ENCODE measurements around the gene CGB2.
A peak's percentile ranks its signal among the peaks of the same experiment; 100 is the strongest.
"Not testable (repeated sequence)": the region's sequence is repeated elsewhere in the genome, so short reads cannot be mapped to it uniquely, and the experiment has no call there.

The CGB2 gene

DNA sequence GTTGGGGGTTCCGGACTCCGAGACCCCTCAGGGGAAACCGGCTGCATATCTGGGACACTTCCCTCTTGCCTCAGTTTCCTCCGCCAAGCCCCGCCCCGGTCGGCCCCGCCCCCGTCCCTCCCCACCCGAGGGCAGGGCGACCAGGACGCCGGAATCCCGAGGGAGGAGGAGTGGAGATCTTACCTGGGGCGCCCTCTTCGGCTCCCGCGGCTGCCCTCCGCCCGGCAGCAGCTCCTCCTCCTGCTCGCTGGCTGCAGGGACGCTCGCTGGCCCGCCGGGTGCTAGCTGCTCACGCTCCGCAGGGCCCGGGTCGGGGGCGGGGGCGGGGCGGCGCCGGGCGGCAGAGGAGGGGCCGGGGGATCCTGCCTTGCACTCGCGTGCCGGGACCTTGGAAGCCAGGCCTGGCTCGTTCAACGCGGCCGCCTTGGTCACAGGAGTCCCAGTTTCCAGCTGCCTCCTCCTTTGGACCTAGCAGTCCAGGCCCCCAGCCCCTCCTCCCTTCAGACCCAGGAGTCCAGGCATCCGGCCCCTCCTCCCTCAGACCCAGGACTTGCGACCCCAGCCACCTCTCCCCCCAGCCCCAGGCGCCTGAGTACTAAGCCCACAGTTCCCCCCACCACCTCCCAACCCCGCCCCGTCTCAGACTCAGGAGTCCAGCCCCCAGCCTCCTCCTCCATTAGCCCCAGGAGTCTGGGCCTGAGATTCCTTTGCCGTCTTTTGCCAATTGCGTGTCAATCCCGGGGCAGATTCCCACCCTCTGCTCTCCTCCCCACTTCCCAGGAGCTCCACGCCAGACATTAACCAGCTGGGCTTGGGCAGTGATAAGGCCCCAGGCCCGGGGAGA, 33.3 kb downstream of the CGB2 start, which contains the start of gene NTF4:
TSS of gene NTF4 (minus strand) at position 51 of the 844 bp plus-strand sequence. CDS start 2,821 bp downstream, outside the sequence.
- peak; percentile 83 for DNase-seq (ENCODE audit: low spot score)
- FAIRE-seq: peak; percentile 59

DNA sequence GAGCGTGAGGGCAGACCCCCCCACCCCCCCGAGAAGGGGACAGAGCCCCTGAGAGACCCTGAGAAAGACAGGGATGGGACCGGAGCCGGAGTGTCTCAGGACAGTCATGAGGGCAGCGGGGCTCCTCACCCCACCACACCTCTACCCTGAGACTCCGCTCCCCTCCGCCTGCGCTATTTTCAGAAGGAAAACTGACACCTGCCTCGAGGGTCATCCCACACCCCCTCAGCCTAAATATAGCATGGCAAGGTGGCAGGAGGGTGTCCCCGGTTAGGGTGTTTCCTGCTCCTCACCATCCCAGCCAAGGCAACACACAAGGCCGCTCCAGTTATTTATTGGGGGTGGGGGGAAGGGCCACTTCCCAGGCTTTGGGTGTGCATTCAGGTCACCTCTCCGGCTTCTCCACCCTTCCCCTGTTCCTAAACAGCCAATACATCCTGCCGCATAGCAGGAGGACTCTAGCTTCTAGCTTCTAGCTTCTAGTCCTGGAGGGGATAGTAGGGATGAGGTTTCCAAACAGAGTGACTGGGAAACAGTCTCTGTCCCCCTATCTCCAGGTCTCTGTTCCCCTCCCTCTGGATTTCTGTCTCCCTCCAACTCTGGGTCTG, 34.3 kb downstream of the CGB2 start:
- FAIRE-seq (no peak), DNase-seq (ENCODE audit: low spot score) (no peak)

DNA sequence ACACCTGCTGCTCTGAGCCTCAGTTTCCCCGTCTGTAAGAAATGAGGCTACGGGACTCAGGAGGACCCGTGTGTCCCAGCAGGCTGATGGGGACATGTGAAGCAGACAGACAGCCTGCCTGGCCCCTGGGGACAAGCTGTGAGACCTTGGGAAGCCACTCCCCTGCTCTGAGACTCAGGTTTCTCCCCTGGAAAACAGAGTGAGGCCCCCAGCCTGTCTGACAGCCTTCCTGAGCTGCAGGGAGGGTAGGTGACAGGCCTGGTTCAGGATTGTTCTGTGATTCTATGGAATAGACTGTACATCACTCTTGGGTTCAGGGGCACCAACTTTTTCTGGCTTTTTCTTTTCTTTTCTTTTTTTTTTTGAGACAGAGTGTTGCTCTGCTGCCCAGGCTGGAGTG, 35.9 kb downstream of the CGB2 start:
- no peak for FAIRE-seq
- DNase-seq (ENCODE audit: low spot score): no peak

DNA sequence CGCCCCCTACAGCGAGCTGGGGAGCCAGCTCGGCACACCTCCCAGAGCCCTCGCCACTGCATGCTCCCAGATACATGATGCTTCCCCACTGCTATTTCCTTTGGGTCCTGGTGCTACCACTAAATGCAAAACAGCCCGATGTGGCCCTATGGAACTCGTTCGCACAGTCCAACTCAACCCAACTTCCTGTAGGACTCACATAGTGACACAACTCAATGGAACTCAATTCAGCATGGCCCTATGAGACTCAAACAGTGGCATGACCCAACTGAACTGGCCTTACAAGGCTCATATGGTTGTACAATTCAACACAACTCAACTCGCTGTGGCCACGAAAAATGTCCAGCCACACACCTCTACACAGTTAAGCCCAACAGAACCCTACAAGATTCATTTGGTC, 37.3 kb downstream of the CGB2 start:
- FAIRE-seq (no peak), DNase-seq (ENCODE audit: low spot score) (no peak)

DNA sequence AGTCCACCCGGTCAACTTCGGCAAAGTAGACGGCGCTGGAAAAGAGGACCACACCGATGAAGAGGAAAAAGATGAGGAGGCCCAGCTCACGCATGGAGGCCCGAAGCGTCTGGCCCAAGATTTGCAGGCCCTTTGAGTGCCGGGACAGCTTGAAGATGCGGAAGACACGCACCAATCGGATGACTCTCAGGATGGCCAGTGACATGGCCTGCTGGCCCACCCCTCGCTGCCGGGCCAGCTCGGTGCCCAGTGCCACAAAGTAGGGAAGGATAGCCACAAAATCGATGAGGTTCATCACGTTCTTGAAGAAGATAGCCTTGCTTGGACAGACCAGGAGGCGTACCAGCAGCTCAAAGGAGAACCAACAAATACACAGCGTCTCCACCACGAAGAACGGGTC, 38.7 kb downstream of the CGB2 start:
- DNase-seq (ENCODE audit: low spot score) (no peak), FAIRE-seq (no peak)

DNA sequence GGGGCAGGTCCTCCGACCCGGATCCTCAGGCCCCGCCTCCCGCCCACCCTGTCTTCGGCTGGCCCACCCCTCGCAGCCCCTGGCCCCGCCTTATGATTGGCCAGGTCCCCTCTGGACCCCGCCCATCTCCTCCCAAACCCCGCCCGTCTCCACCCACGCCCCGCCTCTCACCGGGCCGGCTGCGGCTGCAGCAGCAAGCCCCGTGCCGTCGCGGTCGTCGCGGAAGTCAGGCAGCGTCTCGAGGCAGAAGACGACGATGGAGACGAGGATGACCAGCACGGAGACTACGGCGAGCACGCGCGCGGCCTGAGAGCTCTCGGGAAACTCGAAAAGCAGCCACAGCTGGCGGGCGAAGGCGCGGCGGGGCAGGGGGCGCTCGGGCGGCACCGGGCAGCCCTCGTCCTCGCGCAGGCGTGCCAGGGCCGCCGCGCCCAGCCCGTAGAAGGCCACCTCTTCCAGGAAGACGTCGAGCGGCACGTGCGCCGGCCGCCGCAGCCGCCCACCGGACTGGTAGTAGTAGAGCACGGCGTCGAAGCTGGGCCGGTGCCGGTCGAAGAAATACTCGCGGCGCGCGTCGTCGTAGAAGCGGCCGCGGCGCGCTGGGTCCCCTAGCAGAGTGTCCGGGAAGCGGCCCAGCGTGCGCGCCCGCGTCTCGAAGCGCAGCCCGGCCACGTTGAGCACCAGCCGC, 40.3 kb downstream of the CGB2 start:
- no peak for DNase-seq (ENCODE audit: low spot score)
- no peak for FAIRE-seq

DNA sequence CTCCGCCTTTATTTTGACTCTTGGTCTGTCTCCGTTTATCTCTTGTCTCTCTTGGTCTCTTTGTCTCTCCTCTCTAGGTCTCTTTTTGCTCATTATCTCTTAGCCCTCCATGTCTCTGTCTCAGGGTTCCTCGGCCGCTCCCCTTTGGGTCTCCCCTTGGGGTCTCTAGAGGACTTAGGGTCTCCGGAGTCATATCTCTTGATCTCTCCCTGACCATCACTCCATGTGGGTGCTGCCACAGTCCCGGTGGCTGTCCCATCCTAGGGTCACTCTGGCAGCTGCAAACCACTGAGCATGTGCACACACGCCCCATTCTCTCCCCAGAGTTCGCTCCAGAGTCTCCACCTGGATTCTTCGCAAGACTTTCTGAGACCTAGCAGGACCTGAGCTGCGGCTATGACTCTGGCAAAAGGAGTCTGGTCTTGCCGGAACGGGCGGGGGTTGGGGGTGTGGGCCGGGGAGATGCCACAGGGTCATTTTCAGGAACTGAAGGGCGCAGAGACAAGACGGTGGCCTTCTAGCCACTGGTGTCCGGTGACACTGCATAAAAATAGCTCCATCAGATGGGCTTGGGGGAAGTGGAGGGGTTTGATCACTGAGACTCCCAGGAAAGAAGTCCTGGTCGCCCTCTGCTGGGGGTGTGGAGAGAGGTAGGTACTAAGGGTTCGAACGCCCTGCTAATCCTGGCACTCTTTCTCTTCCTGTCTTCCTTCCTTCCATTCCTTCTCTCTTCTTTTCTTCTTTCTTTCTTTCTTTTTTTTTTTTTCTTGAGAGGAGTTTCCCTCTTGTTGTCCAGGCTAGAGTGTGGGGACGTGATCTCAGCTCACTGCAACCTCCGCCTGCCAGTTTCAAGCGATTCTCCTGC, 42.1 kb downstream of the CGB2 start:
- no peak for DNase-seq (ENCODE audit: low spot score)

DNA sequence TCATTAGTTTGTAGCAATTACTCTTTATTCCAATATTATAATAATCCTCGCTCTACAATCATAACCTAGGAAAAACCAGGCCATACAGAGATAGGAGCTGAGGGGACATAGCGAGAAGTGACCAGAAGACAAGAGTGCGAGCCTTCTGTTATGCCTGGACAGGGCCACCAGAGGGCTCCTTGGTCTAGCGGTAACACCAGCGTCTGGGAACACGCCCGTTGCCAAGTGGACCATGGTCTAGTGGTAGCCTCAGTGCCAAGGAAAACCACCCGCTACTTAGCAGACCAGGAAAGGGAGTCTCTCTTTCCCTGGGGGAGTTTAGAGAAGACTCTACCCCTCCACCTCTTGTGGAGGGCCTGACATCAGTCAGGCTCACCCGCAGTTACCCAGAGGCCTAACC, 43.2 kb downstream of the CGB2 start:
- not testable (repeated sequence) for FAIRE-seq

More for the DNA sequence above, 42.1 kb downstream of the CGB2 start:
- no peak for FAIRE-seq

DNA sequence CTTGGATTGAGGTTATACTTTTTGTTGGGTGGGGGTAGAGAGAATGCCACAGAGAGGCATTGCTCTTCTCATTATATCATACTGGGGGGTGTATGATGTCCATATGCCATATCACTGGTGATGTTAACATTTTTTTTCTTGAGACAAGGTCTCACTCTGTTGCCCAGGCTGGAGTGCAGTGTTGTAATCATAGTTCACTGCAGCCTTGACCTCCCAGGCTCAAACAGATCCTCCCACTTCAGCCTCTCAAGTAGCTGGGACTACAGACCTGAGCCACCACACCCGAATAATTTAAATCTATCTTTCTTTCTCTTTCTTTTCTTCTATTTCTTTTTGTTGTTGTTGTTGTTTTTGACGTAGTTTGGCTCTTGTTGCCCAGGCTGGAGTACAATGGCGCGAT, 48.7 kb downstream of the CGB2 start:
- DNase-seq (ENCODE audit: low spot score): no peak
- FAIRE-seq: no peak

More for the DNA sequence above, 43.2 kb downstream of the CGB2 start:
- DNase-seq (ENCODE audit: low spot score): not testable (repeated sequence)

DNA sequence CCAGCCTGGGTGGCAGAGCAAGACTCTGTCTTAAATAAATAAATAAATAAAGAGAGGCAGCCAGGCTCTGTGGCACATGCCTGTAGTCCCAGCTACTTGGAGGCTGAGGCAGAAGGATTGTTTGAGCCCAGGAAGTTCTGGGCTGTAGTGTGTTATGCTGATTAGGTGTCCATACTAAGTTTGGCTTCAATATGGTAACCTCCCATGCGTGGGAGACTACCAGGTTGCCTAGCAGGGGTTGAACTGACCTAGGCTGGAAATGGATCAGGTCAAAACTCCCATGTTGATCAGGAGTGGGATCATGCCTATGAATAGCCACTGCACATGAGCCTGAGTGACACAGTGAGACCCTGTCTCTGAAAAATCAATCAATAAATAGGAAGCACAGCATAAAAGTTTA, 49.6 kb downstream of the CGB2 start:
- DNase-seq (ENCODE audit: low spot score) (no peak), FAIRE-seq (no peak)

Data from urothelium cell line (cell line).